ENCODE data around the gene DGKI.

DGKI gene

GRCh38 chr7:137835486-137836112 is 11.2 kb downstream of the DGKI start:
- TF ChIP-seq GATA3 (IDR thresholded peaks at IDR 0.05; ENCODE audit: low read depth, low read length) (no peak), GATA2 (IDR thresholded peaks at IDR 0.05; ENCODE audit: low read depth, low read length) (no peak)

GRCh38 chr7:137834552-137834951 is 12.2 kb downstream of the DGKI start:
- no peak for TF ChIP-seq GATA2 (IDR thresholded peaks at IDR 0.05; ENCODE audit: low read depth, low read length)
- no peak for TF ChIP-seq GATA3 (IDR thresholded peaks at IDR 0.05; ENCODE audit: low read depth, low read length)

- TF ChIP-seq GATA3 (IDR thresholded peaks at IDR 0.05; ENCODE audit: low read depth, low read length) (no peak), GATA2 (IDR thresholded peaks at IDR 0.05; ENCODE audit: low read depth, low read length) (no peak)
Observed at GRCh38 chr7:137832382-137832781, 14.4 kb downstream of the DGKI start.

- TF ChIP-seq GATA2 (IDR thresholded peaks at IDR 0.05; ENCODE audit: low read depth, low read length): no peak
- no peak for TF ChIP-seq GATA3 (IDR thresholded peaks at IDR 0.05; ENCODE audit: low read depth, low read length)
Observed at GRCh38 chr7:137829337-137829992, 17.3 kb downstream of the DGKI start.

- TF ChIP-seq GATA3 (IDR thresholded peaks at IDR 0.05; ENCODE audit: low read depth, low read length) (no peak), GATA2 (IDR thresholded peaks at IDR 0.05; ENCODE audit: low read depth, low read length) (no peak)
Observed at GRCh38 chr7:137828456-137828855, 18.3 kb downstream of the DGKI start.

GRCh38 chr7:137825489-137825888 is 21.3 kb downstream of the DGKI start:
- TF ChIP-seq GATA3 (IDR thresholded peaks at IDR 0.05; ENCODE audit: low read depth, low read length): no peak
- no peak for TF ChIP-seq GATA2 (IDR thresholded peaks at IDR 0.05; ENCODE audit: low read depth, low read length)

GRCh38 chr7:137820677-137821420 is 25.9 kb downstream of the DGKI start:
- TF ChIP-seq GATA2 (IDR thresholded peaks at IDR 0.05; ENCODE audit: low read depth, low read length) (no peak), GATA3 (IDR thresholded peaks at IDR 0.05; ENCODE audit: low read depth, low read length) (no peak)

GRCh38 chr7:137820156-137820555 is 26.6 kb downstream of the DGKI start:
- no peak for TF ChIP-seq GATA3 (IDR thresholded peaks at IDR 0.05; ENCODE audit: low read depth, low read length)
- no peak for TF ChIP-seq GATA2 (IDR thresholded peaks at IDR 0.05; ENCODE audit: low read depth, low read length)

- TF ChIP-seq GATA3 (IDR thresholded peaks at IDR 0.05; ENCODE audit: low read depth, low read length) (no peak), GATA2 (IDR thresholded peaks at IDR 0.05; ENCODE audit: low read depth, low read length) (no peak)
Observed at GRCh38 chr7:137818036-137818435, 28.7 kb downstream of the DGKI start.

- no peak for TF ChIP-seq GATA2 (IDR thresholded peaks at IDR 0.05; ENCODE audit: low read depth, low read length)
- TF ChIP-seq GATA3 (IDR thresholded peaks at IDR 0.05; ENCODE audit: low read depth, low read length): no peak
Observed at GRCh38 chr7:137816696-137817320, 30.0 kb downstream of the DGKI start.

- TF ChIP-seq GATA2 (IDR thresholded peaks at IDR 0.05; ENCODE audit: low read depth, low read length) (no peak), GATA3 (IDR thresholded peaks at IDR 0.05; ENCODE audit: low read depth, low read length) (no peak)
Observed at GRCh38 chr7:137813541-137813940, 33.2 kb downstream of the DGKI start.

- TF ChIP-seq GATA2 (IDR thresholded peaks at IDR 0.05; ENCODE audit: low read depth, low read length) (no peak), GATA3 (IDR thresholded peaks at IDR 0.05; ENCODE audit: low read depth, low read length) (no peak)
Observed at GRCh38 chr7:137810248-137810647, 36.5 kb downstream of the DGKI start.

- TF ChIP-seq GATA3 (IDR thresholded peaks at IDR 0.05; ENCODE audit: low read depth, low read length) (no peak), GATA2 (IDR thresholded peaks at IDR 0.05; ENCODE audit: low read depth, low read length) (no peak)
Observed at GRCh38 chr7:137804836-137805235, 41.9 kb downstream of the DGKI start.

- no peak for TF ChIP-seq GATA2 (IDR thresholded peaks at IDR 0.05; ENCODE audit: low read depth, low read length)
- no peak for TF ChIP-seq GATA3 (IDR thresholded peaks at IDR 0.05; ENCODE audit: low read depth, low read length)
Observed at GRCh38 chr7:137801491-137801890, 45.3 kb downstream of the DGKI start.

Data from SH-SY5Y (cell line).